Smooth muscle cell (in vitro differentiated cells): ENCODE measurements around the gene CCDC30. TPM values are rescaled to one million over a fixed set of nuclear protein-coding genes. Genes with fewer than 3 reads are reported as not detected.

Source experiments
- DNase-seq: peaks from one replicate; lab custom pipeline; 2025; ENCODE audit not compliant: unreplicated experiment; lab: John Stamatoyannopoulos, UW
- H2AFZ ChIP-seq: fragments of 200-600 bp; sonication (generic); 2 replicates; pipeline ENCODE4 v1.6.0; 2016; ENCODE audit warnings: antibody characterized with exemption, low read depth, mild to moderate bottlenecking
- H3F3A ChIP-seq: fragments of 200-600 bp; sonication (generic); 2 replicates; pipeline ENCODE4 v1.6.0; 2017; ENCODE audit warnings: antibody characterized with exemption, low read depth
- H3K27ac ChIP-seq: fragments of 200-600 bp; sonication (generic); 2 replicates; pipeline ENCODE4 v1.5.1; 2016; ENCODE audit warnings: low read depth, mild to moderate bottlenecking
- H3K27me3 ChIP-seq: fragments of 200-600 bp; sonication (generic); 2 replicates; pipeline ENCODE4 v1.6.1; 2016; ENCODE audit warnings: low read depth, mild to moderate bottlenecking
- H3K36me3 ChIP-seq: fragments of 200-600 bp; sonication (generic); 2 replicates; pipeline ENCODE4 v1.5.1; 2016; ENCODE audit warnings: low read depth
- H3K4me1 ChIP-seq: fragments of 200-600 bp; sonication (generic); 2 replicates; pipeline ENCODE4 v1.5.1; 2016; ENCODE audit warnings: low read depth
- H3K4me2 ChIP-seq: fragments of 200-600 bp; sonication (generic); 2 replicates; pipeline ENCODE4 v1.6.0; 2016; ENCODE audit warnings: mild to moderate bottlenecking
- H3K4me3 ChIP-seq: fragments of 200-600 bp; sonication (generic); 2 replicates; pipeline ENCODE4 v1.5.1; 2016; ENCODE audit warnings: mild to moderate bottlenecking
- H3K79me2 ChIP-seq: fragments of 200-600 bp; sonication (generic); 2 replicates; pipeline ENCODE4 v1.6.0; 2016; ENCODE audit warnings: low read depth, mild to moderate bottlenecking
- H3K9ac ChIP-seq: fragments of 200-600 bp; sonication (generic); 2 replicates; pipeline ENCODE4 v1.6.0; 2016; ENCODE audit warnings: low read depth
- H3K9me3 ChIP-seq: fragments of 200-600 bp; sonication (generic); replicated peaks from 2 replicates; pipeline ENCODE4 v1.5.1; 2016; ENCODE audit warnings: low read depth
- H4K20me1 ChIP-seq: fragments of 200-600 bp; sonication (generic); 2 replicates; pipeline ENCODE4 v1.6.0; 2016; ENCODE audit warnings: low read depth
- CTCF ChIP-seq: fragments of 200-600 bp; sonication (generic); IDR thresholded peaks from 2 replicates; pipeline ENCODE4 v1.5.1; 2017; ENCODE audit warnings: borderline replicate concordance, mild to moderate bottlenecking, antibody characterized with exemption; ENCODE audit not compliant: insufficient read depth, poor library complexity, severe bottlenecking
- WGBS: methylation state at CpG from one replicate; pipeline ENCODE4 v1.1.7; 2016; ENCODE audit warnings: low lambda C conversion rate; 5-methylcytosine and 5-hydroxymethylcytosine counted together
- polyA plus RNA-seq: library from polyadenylated mRNA; unstranded; fragments of >200 nt; fragmentation: Nextera tagmentation; extraction: Ambion mirVana; gene quantifications from 2 replicates; pipeline ENCODE4 v1.2.1, GENCODE V29; 2016
- total RNA-seq: library from RNA; depleted of rRNA; stranded (reverse); fragments of >200 nt; gene quantifications from 2 replicates; pipeline ENCODE4 v1.2.3, GENCODE V29; 2014

Gene CCDC30
- total and polyA plus RNA-seq, 2 experiments from 2014 or later, result 1.2 to 1.6 TPM

- Histone ChIP-seq H2AFZ (no peak overlapping the region), H3K9me3 (no peaks in the 10 kb centered on the region), H3K9ac (no peak overlapping the region), H3K4me2 (no peak overlapping the region), H3K4me3 (no peak overlapping the region), H3F3A (peaks cover 6% of the 10 kb centered on the region), H3K27me3 (no peaks in the 10 kb centered on the region), H4K20me1 (no peaks in the 10 kb centered on the region), H3K4me1 (no peaks in the 10 kb centered on the region), H3K27ac (no peak overlapping the region), H3K36me3 (no peaks in the 10 kb centered on the region), H3K79me2 (no peaks in the 10 kb centered on the region)
- DNase-seq, result no peak
- no peak for TF ChIP-seq CTCF
- WGBS, result 95% methylated on average over 3 of the region's 3 CpGs
Observed at GRCh38 chr1:42431514-42431913, 31.6 kb upstream of the CCDC30 start.

- Histone ChIP-seq H3K27me3 (no peaks in the 10 kb centered on the region), H3K9me3 (no peaks in the 10 kb centered on the region), H3F3A (peaks cover 6% of the 10 kb centered on the region), H3K4me1 (no peaks in the 10 kb centered on the region), H3K9ac (no peak overlapping the region), H3K27ac (no peak overlapping the region), H3K79me2 (no peaks in the 10 kb centered on the region), H3K4me3 (no peak overlapping the region), H3K4me2 (peak overlapping the region; percentile 49), H4K20me1 (no peaks in the 10 kb centered on the region), H3K36me3 (no peaks in the 10 kb centered on the region), H2AFZ (no peak overlapping the region)
- WGBS, result 41% methylated on average over 4 of the region's 4 CpGs
- DNase-seq, result no peak
- TF ChIP-seq CTCF, result no peak
Observed at GRCh38 chr1:42432714-42433113, 30.4 kb upstream of the CCDC30 start.

- no peak for TF ChIP-seq CTCF
- Histone ChIP-seq H3K4me3 (no peak overlapping the region), H3K9me3 (no peaks in the 10 kb centered on the region), H2AFZ (no peak overlapping the region), H3K79me2 (no peaks in the 10 kb centered on the region), H3K4me2 (peak overlapping the region; percentile 49), H3K4me1 (no peaks in the 10 kb centered on the region), H3F3A (peaks cover 6% of the 10 kb centered on the region), H3K36me3 (no peaks in the 10 kb centered on the region), H3K27ac (peak overlapping the region; percentile 30), H3K9ac (no peak overlapping the region), H4K20me1 (no peaks in the 10 kb centered on the region), H3K27me3 (no peaks in the 10 kb centered on the region)
- 31% methylated on average over 6 of the region's 6 CpGs for WGBS
- no peak for DNase-seq
Observed at GRCh38 chr1:42433369-42433768, 29.7 kb upstream of the CCDC30 start.

- no peak overlapping the region for H3K4me2 ChIP-seq
- 97% methylated on average over 4 of the region's 4 CpGs for WGBS
- no peak overlapping the region for H3K27ac ChIP-seq
- no peaks in the 10 kb centered on the region for H4K20me1 ChIP-seq
- no peak for TF ChIP-seq CTCF
- no peak overlapping the region for H2AFZ ChIP-seq
- no peaks in the 10 kb centered on the region for H3K36me3 ChIP-seq
- no peaks in the 10 kb centered on the region for H3K9me3 ChIP-seq
- peaks cover 6% of the 10 kb centered on the region for H3F3A ChIP-seq
- DNase-seq, result no peak
- no peaks in the 10 kb centered on the region for H3K4me1 ChIP-seq
- H3K4me3 ChIP-seq, result no peak overlapping the region
- no peak overlapping the region for H3K9ac ChIP-seq
- H3K79me2 ChIP-seq, result no peaks in the 10 kb centered on the region
- no peaks in the 10 kb centered on the region for H3K27me3 ChIP-seq
Observed at GRCh38 chr1:42434340-42434739, 28.7 kb upstream of the CCDC30 start.
